ENCODE measurements around the gene ADH7. TPM values are rescaled to one million over a fixed set of nuclear protein-coding genes. Genes with fewer than 3 reads are reported as not detected.

The ADH7 gene
- total RNA-seq (2021; ENCODE audit: unreplicated experiment): not detected
- polyA plus RNA-seq (2012): not detected in 2 replicates
- Bru-seq, nascent RNA: not detected
- BruChase-seq, experiment 1, labeled RNA remaining after a 6-hour chase: percentile 4 among the genes with signal in this experiment
- BruChase-seq, experiment 2, labeled RNA remaining after a 2-hour chase: not detected
- long read RNA-seq: 0 reads

GRCh38 chr4:99435154-99435553, at the start of gene ADH7:
ADH7 (minus strand) TSS chr4:99435342; CDS start chr4:99435233, 109 bp downstream.
- no peak within 1 kb of the TSS for H3K4me3 ChIP-seq (replicated peaks in 1 of 2; ENCODE audit: low read depth in 1 of 2, low read length in 2 of 2)
- no TSS peak for BruUV-seq (replicated peaks)
- POLR2A ChIA-PET: no interaction called here
- H2AFZ ChIP-seq (ENCODE audit: low read depth, low read length, poor library complexity, severe bottlenecking): no peak within 1 kb of the TSS
- intact Hi-C loops (cut with micrococcal nuclease): no loop called here
- RAD21 ChIA-PET (ENCODE audit: low non-redundant PET in 1 of 2, low total read pairs in 2 of 2, uncharacterized antibody in 2 of 2, unreplicated experiment in 2 of 2): no interaction called here
- no peaks in the 10 kb centered on the region for H3K9me3 ChIP-seq (ENCODE audit: control insufficient read depth in 1 of 2, insufficient read depth in 1 of 2, low read depth in 1 of 2, low read length in 2 of 2)
- ATAC-seq: no peak
- no peaks in the 10 kb centered on the region for H3K79me2 ChIP-seq (ENCODE audit: insufficient read depth, low read length)
- CTCF ChIA-PET: no interaction called here
- H3K4me2 ChIP-seq (ENCODE audit: low read length): no peak within 1 kb of the TSS
- no peak within 1 kb of the TSS for H3K27ac ChIP-seq (ENCODE audit: low read depth, low read length)
- no peak within 1 kb of the TSS for H3K9ac ChIP-seq (ENCODE audit: low read length)
- H3K4me1 ChIP-seq (ENCODE audit: control insufficient read depth in 1 of 2, insufficient read depth in 2 of 2, low read length in 2 of 2): no peaks in the 10 kb centered on the region
- no peaks in the 10 kb centered on the region for H3K9me2 ChIP-seq (ENCODE audit: insufficient read depth)
- no peaks in the 10 kb centered on the region for H4K20me1 ChIP-seq (ENCODE audit: insufficient read depth)
- no peak for DNase-seq (ENCODE audit: low read depth, low spot score)
- TF ChIP-seq RAD21 (IDR thresholded peaks at IDR 0.05; ENCODE audit: low read depth) (no peak), SP1 (IDR thresholded peaks at IDR 0.05; ENCODE audit: low read depth) (no peak), MAX (IDR thresholded peaks at IDR 0.05) (no peak), ELF1 (IDR thresholded peaks at IDR 0.05; ENCODE audit: borderline replicate concordance, low read depth) (no peak), ATF3 (IDR thresholded peaks at IDR 0.05) (no peak), FOSL1 (IDR thresholded peaks at IDR 0.05; ENCODE audit: low read depth) (no peak), ZNF274 (IDR thresholded peaks at IDR 0.05; ENCODE audit: low read depth, low read length) (no peak), SIN3A (IDR thresholded peaks at IDR 0.05; ENCODE audit: low read depth) (no peak), POLR2AphosphoS5 (IDR thresholded peaks at IDR 0.05; ENCODE audit: low read depth, low read length) (no peak), CBX3 (IDR thresholded peaks at IDR 0.05; ENCODE audit: low read depth) (no peak), ZBTB33 (IDR thresholded peaks at IDR 0.05; ENCODE audit: extremely low read depth, insufficient replicate concordance, low read length) (no peak), TCF7L2 (IDR thresholded peaks at IDR 0.05; ENCODE audit: borderline replicate concordance, extremely low read depth, insufficient read depth, insufficient read length) (no peak), ZFX (IDR thresholded peaks at IDR 0.05) (no peak), EZH2phosphoT487 (IDR thresholded peaks at IDR 0.05; ENCODE audit: borderline replicate concordance) (no peak), CTCF (IDR thresholded peaks at IDR 0.05 in 2 of 3, conservative IDR thresholded peaks at IDR 0.05 in 1 of 3; ENCODE audit: borderline replicate concordance in 1 of 3, insufficient read depth in 1 of 3, low read depth in 2 of 3, low read length in 2 of 3) (no peak), EGR1 (IDR thresholded peaks at IDR 0.05; ENCODE audit: low read depth) (no peak)
- no peaks in the 10 kb centered on the region for H3K27me3 ChIP-seq (ENCODE audit: insufficient read depth, low read length)
- no peaks in the 10 kb centered on the region for H3K36me3 ChIP-seq (ENCODE audit: control insufficient read depth in 1 of 2, insufficient read depth in 2 of 2, low read length in 2 of 2)

Measured in HCT116 (cell line).